SK-N-SH treated with all-trans-retinoic acid at 6 μM for 48 hours (cell line): ENCODE results near the gene PDF.

Experiments used
- ATAC-seq: fragments of 200-7000 bp; cut with Tn5 transposase; 3 replicates; pipeline ENCODE4 v1.9.1; 2020; ENCODE audit warnings: mild to moderate bottlenecking, moderate library complexity
- ARNTL ChIP-seq: fragments of 450-650 bp; formaldehyde crosslinking; IDR thresholded peaks from 2 replicates; pipeline ENCODE4 v1.5.0; 2020; ENCODE audit warnings: low read depth, mild to moderate bottlenecking, moderate library complexity, borderline replicate concordance
- BACH2 ChIP-seq: fragments of 250-450 bp; sonication (Bioruptor Pico); IDR thresholded peaks from 2 replicates; pipeline ENCODE4 v1.9.0; 2021; ENCODE audit warnings: mild to moderate bottlenecking, borderline replicate concordance
- CREB5 ChIP-seq: fragments of 250-450 bp; sonication (Bioruptor Pico); IDR thresholded peaks from 2 replicates; pipeline ENCODE4 v1.5.1; 2020; ENCODE audit warnings: low read depth, mild to moderate bottlenecking, moderate library complexity
- CSDC2 ChIP-seq: fragments of 250-450 bp; sonication (Bioruptor Pico); IDR thresholded peaks from 2 replicates; pipeline ENCODE4 v1.5.0; 2020; ENCODE audit warnings: mild to moderate bottlenecking, moderate library complexity
- CSRNP3 ChIP-seq: fragments of 250-450 bp; sonication (Bioruptor Pico); IDR thresholded peaks from 2 replicates; pipeline ENCODE4 v1.5.1; 2021; ENCODE audit warnings: mild to moderate bottlenecking, moderate library complexity
- ESRRG ChIP-seq: fragments of 250-450 bp; sonication (Bioruptor Pico); IDR thresholded peaks from 2 replicates; pipeline ENCODE4 v1.6.1; 2021; ENCODE audit warnings: mild to moderate bottlenecking
- GLIS3 ChIP-seq: fragments of 250-450 bp; sonication (Bioruptor Pico); IDR thresholded peaks from 2 replicates; pipeline ENCODE4 v1.5.0; 2020; ENCODE audit warnings: mild to moderate bottlenecking, moderate library complexity
- OSR1 ChIP-seq: fragments of 250-450 bp; sonication (Bioruptor Pico); IDR thresholded peaks from 2 replicates; pipeline ENCODE4 v1.8.0; 2022; ENCODE audit warnings: moderate library complexity, mild to moderate bottlenecking, inconsistent platforms
- POU6F1 ChIP-seq: fragments of 250-450 bp; sonication (Bioruptor Pico); IDR thresholded peaks from 2 replicates; pipeline ENCODE4 v1.8.0; 2021; ENCODE audit warnings: low read depth, mild to moderate bottlenecking, moderate library complexity, borderline replicate concordance
- PPARA ChIP-seq: fragments of 250-450 bp; sonication (Bioruptor Pico); IDR thresholded peaks from 2 replicates; pipeline ENCODE4 v1.5.0; 2020; ENCODE audit warnings: mild to moderate bottlenecking, borderline replicate concordance
- RARB ChIP-seq: fragments of 250-450 bp; sonication (Bioruptor Pico); IDR thresholded peaks from 2 replicates; pipeline ENCODE4 v1.8.0; 2021; ENCODE audit warnings: mild to moderate bottlenecking, moderate library complexity
- SNAI2 ChIP-seq: fragments of 250-450 bp; sonication (Bioruptor Pico); IDR thresholded peaks from 2 replicates; pipeline ENCODE4 v1.5.0; 2020; ENCODE audit warnings: mild to moderate bottlenecking, moderate library complexity
- TCF4 ChIP-seq: fragments of 250-450 bp; sonication (Bioruptor Pico); IDR thresholded peaks from 2 replicates; pipeline ENCODE4 v1.8.0; 2021; ENCODE audit warnings: mild to moderate bottlenecking, moderate library complexity, borderline replicate concordance
- ZC3H10 ChIP-seq: fragments of 250-450 bp; sonication (Bioruptor Pico); IDR thresholded peaks from 2 replicates; pipeline ENCODE4 v1.5.1; 2021; ENCODE audit warnings: mild to moderate bottlenecking, moderate library complexity
- ZFP30 ChIP-seq: fragments of 450-650 bp; formaldehyde crosslinking; IDR thresholded peaks from 2 replicates; pipeline ENCODE4 v1.5.0; 2022; ENCODE audit warnings: mild to moderate bottlenecking, moderate library complexity
- ZNF565 ChIP-seq: fragments of 450-650 bp; formaldehyde crosslinking; conservative IDR thresholded peaks from 2 replicates; pipeline ENCODE4 v1.5.0; 2020; ENCODE audit warnings: low read depth, mild to moderate bottlenecking, moderate library complexity
- ZNF70 ChIP-seq: fragments of 450-650 bp; formaldehyde crosslinking; IDR thresholded peaks from 2 replicates; pipeline ENCODE4 v1.5.0; 2020; ENCODE audit warnings: mild to moderate bottlenecking, moderate library complexity
- ZNF8 ChIP-seq: fragments of 450-650 bp; formaldehyde crosslinking; IDR thresholded peaks from 2 replicates; pipeline ENCODE4 v1.5.0; 2020; ENCODE audit warnings: mild to moderate bottlenecking, moderate library complexity

The PDF gene

GRCh38 chr16:69318911-69319289 is 11.5 kb downstream of the PDF start (continued):
- no peak for TF ChIP-seq CSRNP3 (CRISPR knock-in tag)
- no peak for TF ChIP-seq POU6F1 (CRISPR knock-in tag)
- no peak for TF ChIP-seq GLIS3
- TF ChIP-seq BACH2 (CRISPR knock-in tag), result no peak

GRCh38 chr16:69318177-69318910 is 12.0 kb downstream of the PDF start:
- ATAC-seq, result no peak
- TF ChIP-seq ZNF8 (CRISPR knock-in tag) (no peak), PPARA (CRISPR knock-in tag) (no peak), CREB5 (CRISPR knock-in tag) (no peak), ZFP30 (CRISPR knock-in tag) (no peak), RARB (CRISPR knock-in tag) (no peak), SNAI2 (no peak), ESRRG (CRISPR knock-in tag) (no peak), ARNTL (no peak), ZNF565 (CRISPR knock-in tag) (no peak), CSRNP3 (CRISPR knock-in tag) (no peak), OSR1 (no peak), BACH2 (CRISPR knock-in tag) (no peak)

- no peak for TF ChIP-seq TCF4 (CRISPR knock-in tag)
- TF ChIP-seq GLIS3, result no peak
- no peak for TF ChIP-seq ZNF70
- no peak for TF ChIP-seq RARB (CRISPR knock-in tag)
- TF ChIP-seq ARNTL, result no peak
- no peak for TF ChIP-seq CSDC2 (CRISPR knock-in tag)
- no peak for TF ChIP-seq ZC3H10 (CRISPR knock-in tag)
- no peak for TF ChIP-seq BACH2 (CRISPR knock-in tag)
- TF ChIP-seq CREB5 (CRISPR knock-in tag), result no peak
- no peak for TF ChIP-seq CSRNP3 (CRISPR knock-in tag)
- ATAC-seq, result no peak
Observed at GRCh38 chr16:69316595-69317034, 13.8 kb downstream of the PDF start.
